ENCODE data around the gene TSEN54.

GRCh38 chr17:75539967-75540729 lies 23.8 kb downstream of the TSEN54 start:
- TF ChIP-seq YY1 (IDR thresholded peaks at IDR 0.05; ENCODE audit: insufficient read depth, insufficient read length) (no peak), ZNF274 (IDR thresholded peaks at IDR 0.05; ENCODE audit: low read depth, low read length) (no peak), SUZ12 (IDR thresholded peaks at IDR 0.05; ENCODE audit: extremely low read depth, insufficient read depth, insufficient read length) (no peak)

All from NT2/D1 (cell line).